HCT116 (cell line): ENCODE results near the gene CDH16. TPM values are rescaled to one million over a fixed set of nuclear protein-coding genes. Genes with fewer than 3 reads are reported as not detected.

Experiments used
- ATAC-seq: fragments of 200-7000 bp; cut with Tn5 transposase; 2 replicates; pipeline ENCODE4 v1.9.1; 2020; ENCODE audit warnings: mild to moderate bottlenecking, moderate library complexity
- BruUV-seq: library from RNA; stranded (reverse); fragments of 400-500 nt; replicated peaks from 2 replicates; lab custom pipeline; 2021; lab: Mats Ljungman, UMichigan
- CTCF ChIA-PET: fragments of 300-600 bp; sonication (Branson Sonifier 250); formaldehyde crosslinking; loops from one replicate; lab custom pipeline; 2021; ENCODE audit warnings: antibody characterized with exemption; lab: Charles Lee
- POLR2A ChIA-PET: fragments of 300-600, 350-600 bp; sonication (Branson Sonifier 250); formaldehyde crosslinking; loops from one replicate; lab custom pipeline; 2021; ENCODE audit warnings: antibody characterized with exemption; lab: Charles Lee
- RAD21 ChIA-PET, 2 experiments: fragments of 300-600 bp; sonication (Branson Sonifier 250); formaldehyde crosslinking; loops; one replicate each; lab custom pipeline; 2023; ENCODE audit warnings: low total read pairs in 2 of 2; ENCODE audit not compliant: uncharacterized antibody in 2 of 2, unreplicated experiment in 2 of 2, low non-redundant PET in 1 of 2; lab: Charles Lee
- DNase-seq: peaks from one replicate; pipeline ENCODE4 v3.0.0-alpha.2; 2010; ENCODE audit warnings: low read depth, low spot score
- H2AFZ ChIP-seq: fragments of 200-600 bp; shearing (Covaris generic), sonication (generic); 2 replicates; pipeline ENCODE4 v1.6.1; 2017; ENCODE audit warnings: low read depth, mixed run types, mixed read lengths, antibody characterized with exemption, low read length; ENCODE audit not compliant: poor library complexity, severe bottlenecking
- H3K27ac ChIP-seq: 2 replicates; pipeline ENCODE4 v1.5.1; 2012; ENCODE audit warnings: low read depth, low read length
- H3K27me3 ChIP-seq: fragments of 200-600 bp; sonication (generic); 2 replicates; pipeline ENCODE4 v1.6.1; 2016; ENCODE audit warnings: mixed run types, low read length, mixed read lengths; ENCODE audit not compliant: insufficient read depth
- H3K36me3 ChIP-seq, 2 experiments: fragments of 200-500 bp in 1 of 2; fragments of 200-600 bp in 1 of 2; sonication (Bioruptor generic) in 1 of 2; sonication (generic) in 1 of 2; 2 replicates each; pipeline versions ENCODE4 v1.5.1 to v1.6.1; 2014 to 2016; ENCODE audit warnings: low read length in 2 of 2, inconsistent platforms in 1 of 2, mixed read lengths in 1 of 2, mixed run types in 1 of 2; ENCODE audit not compliant: insufficient read depth in 2 of 2, control insufficient read depth in 1 of 2
- H3K4me1 ChIP-seq, 2 experiments: fragments of 200-600 bp in 1 of 2; sonication (generic) in 1 of 2; 2 replicates each; pipeline versions ENCODE4 v1.5.1 to v1.6.1; 2012 to 2017; ENCODE audit warnings: low read length in 2 of 2, inconsistent platforms in 1 of 2, mild to moderate bottlenecking in 1 of 2, mixed read lengths in 1 of 2, mixed run types in 1 of 2, moderate library complexity in 1 of 2; ENCODE audit not compliant: insufficient read depth in 2 of 2, control insufficient read depth in 1 of 2
- H3K4me2 ChIP-seq: fragments of 200-600 bp; sonication (generic); 2 replicates; pipeline ENCODE4 v1.6.1; 2017; ENCODE audit warnings: mixed run types, low read length, mixed read lengths
- H3K4me3 ChIP-seq, 2 experiments: fragments of 200-600 bp in 1 of 2; sonication (generic) in 1 of 2; replicated peaks in 1 of 2; 2 replicates each; pipeline ENCODE4 v1.5.1; 2011 to 2016; ENCODE audit warnings: low read length in 2 of 2, control low read depth in 1 of 2, low read depth in 1 of 2, mild to moderate bottlenecking in 1 of 2, mixed read lengths in 1 of 2, mixed run types in 1 of 2
- H3K79me2 ChIP-seq: fragments of 200-600 bp; sonication (generic); 2 replicates; pipeline ENCODE4 v1.6.1; 2017; ENCODE audit warnings: mild to moderate bottlenecking, mixed run types, low read length, moderate library complexity, mixed read lengths; ENCODE audit not compliant: insufficient read depth
- H3K9ac ChIP-seq: fragments of 200-600 bp; sonication (generic); 2 replicates; pipeline ENCODE4 v1.6.1; 2016; ENCODE audit warnings: low read length, mixed read lengths
- H3K9me2 ChIP-seq: fragments of 200-600 bp; sonication (generic), shearing (Covaris generic); 2 replicates; pipeline ENCODE4 v1.6.1; 2017; ENCODE audit warnings: mixed run types, mild to moderate bottlenecking, moderate library complexity; ENCODE audit not compliant: insufficient read depth
- H3K9me3 ChIP-seq, 2 experiments: fragments of 200-500 bp in 1 of 2; fragments of 200-600 bp in 1 of 2; sonication (Bioruptor generic) in 1 of 2; sonication (generic) in 1 of 2; 2 replicates each; pipeline ENCODE4 v1.6.1; 2014 to 2017; ENCODE audit warnings: low read length in 2 of 2, mixed read lengths in 2 of 2, inconsistent platforms in 1 of 2, low read depth in 1 of 2, mild to moderate bottlenecking in 1 of 2, mixed run types in 1 of 2, moderate library complexity in 1 of 2; ENCODE audit not compliant: control insufficient read depth in 1 of 2, insufficient read depth in 1 of 2
- H4K20me1 ChIP-seq: fragments of 200-600 bp; sonication (generic), shearing (Covaris generic); 2 replicates; pipeline ENCODE4 v1.6.1; 2017; ENCODE audit warnings: mixed run types, mild to moderate bottlenecking, moderate library complexity; ENCODE audit not compliant: insufficient read depth
- CBX3 ChIP-seq: IDR thresholded peaks from 2 replicates; pipeline ENCODE4 v1.6.1; 2012; ENCODE audit warnings: low read depth
- EGR1 ChIP-seq: IDR thresholded peaks from 2 replicates; pipeline ENCODE4 v1.6.1; 2012; ENCODE audit warnings: low read depth
- MAX ChIP-seq: IDR thresholded peaks from 2 replicates; pipeline ENCODE4 v1.6.1; 2012
- POLR2A ChIP-seq: IDR thresholded peaks from 2 replicates; pipeline ENCODE4 v1.7.0; 2011; ENCODE audit warnings: borderline replicate concordance; ENCODE audit not compliant: insufficient read depth, insufficient read length; ENCODE audit errors: extremely low read depth
- POLR2AphosphoS5 ChIP-seq: IDR thresholded peaks from 2 replicates; pipeline ENCODE4 v1.6.1; 2011; ENCODE audit warnings: mild to moderate bottlenecking, low read depth, low read length, moderate library complexity
- SIN3A ChIP-seq: IDR thresholded peaks from 2 replicates; pipeline ENCODE4 v1.6.1; 2012; ENCODE audit warnings: low read depth
- SP1 ChIP-seq: IDR thresholded peaks from 2 replicates; pipeline ENCODE4 v1.6.1; 2012; ENCODE audit warnings: low read depth
- TCF7L2 ChIP-seq: IDR thresholded peaks from 2 replicates; pipeline ENCODE4 v1.7.0; 2011; ENCODE audit warnings: borderline replicate concordance, inconsistent platforms; ENCODE audit not compliant: insufficient read depth, insufficient read length; ENCODE audit errors: extremely low read depth
- YY1 ChIP-seq: IDR thresholded peaks from 2 replicates; pipeline ENCODE4 v1.6.1; 2011; ENCODE audit warnings: low read length, low read depth, moderate library complexity, mild to moderate bottlenecking; ENCODE audit not compliant: insufficient replicate concordance; ENCODE audit errors: extremely low read depth
- ZBTB33 ChIP-seq: IDR thresholded peaks from 2 replicates; pipeline ENCODE4 v1.6.1; 2011; ENCODE audit warnings: mild to moderate bottlenecking, low read length, moderate library complexity; ENCODE audit not compliant: insufficient replicate concordance; ENCODE audit errors: extremely low read depth
- ZFX ChIP-seq: fragments of 450-650 bp; IDR thresholded peaks from 2 replicates; pipeline ENCODE4 v1.6.1; 2017
- ZNF274 ChIP-seq: fragments of 200-500 bp; sonication (Bioruptor generic); IDR thresholded peaks from 2 replicates; pipeline ENCODE4 v1.6.1; 2014; ENCODE audit warnings: mild to moderate bottlenecking, low read depth, low read length, inconsistent platforms
- intact Hi-C: fragments of 100-400 bp; cut with micrococcal nuclease; formaldehyde crosslinking; loops from 2 replicates; pipeline ENCODE4 v1.10.0; 2022
- total RNA-seq: library from RNA; stranded (reverse); gene quantifications from one replicate; pipeline ENCODE4 v1.2.1, GENCODE V29; 2021; ENCODE audit not compliant: unreplicated experiment
- TF ChIP-seq, protein P1 (sequence below), 3 experiments: fragments of 200-600 bp in 1 of 3; sonication (generic) in 1 of 3; IDR thresholded peaks in 2 of 3; conservative IDR thresholded peaks in 1 of 3; 2 replicates each; pipeline ENCODE4 v1.5.1; 2012 to 2017; ENCODE audit warnings: low read depth in 2 of 3, low read length in 2 of 3, antibody characterized with exemption in 1 of 3, borderline replicate concordance in 1 of 3, control low read depth in 1 of 3, mild to moderate bottlenecking in 1 of 3, mixed read lengths in 1 of 3, mixed run types in 1 of 3, moderate library complexity in 1 of 3; ENCODE audit not compliant: insufficient read depth in 1 of 3

Gene CDH16
- total RNA-seq, 1 experiment from 2014 or later: not detected

- H3K27me3 ChIP-seq: no peaks in the 10 kb centered on the region
- no peaks in the 10 kb centered on the region for H3K79me2 ChIP-seq
- peak overlapping the region; percentile 87 for H3K4me2 ChIP-seq
- peak; percentile 95 for ATAC-seq
- H4K20me1 ChIP-seq: no peaks in the 10 kb centered on the region
- no peaks in the 10 kb centered on the region for H3K9me3 ChIP-seq
- ChIA-PET CTCF (interaction anchor here (0.6 to 2.6 kb wide), 18 partner anchors 9 to 467 kb away, joined by 3 to 19 read pairs (median 4); partner anchors contain the start of genes CES3 and NAE1), POLR2A (interaction anchor here (0.6 to 1.6 kb wide), 6 partner anchors 8 to 466 kb away, joined by 3 to 5 read pairs (median 4); partner anchors contain the start of gene NAE1), RAD21 (interaction anchor here (0.5 to 1.6 kb wide), 6 partner anchors 24 to 466 kb away, joined by 3 to 6 read pairs (median 3); partner anchors contain the start of gene NAE1 (in 1 of the 2))
- peak overlapping the region; percentile 28 for H2AFZ ChIP-seq
- H3K9ac ChIP-seq: peak overlapping the region; percentile 59
- H3K9me2 ChIP-seq: no peaks in the 10 kb centered on the region
- intact Hi-C loops: loop anchor here (2.0 to 5.0 kb wide), 2 partner anchors 311 to 466 kb away; no protein-coding TSS in a partner anchor
- DNase-seq: peak; percentile 89
- H3K36me3 ChIP-seq: no peaks in the 10 kb centered on the region
- BruUV-seq: no TSS peak
- peaks cover 12 to 27% of the 10 kb centered on the region in 2 experiments for H3K4me1 ChIP-seq
- peak overlapping the region; percentile 42 to 57 for H3K4me3 ChIP-seq
- TF ChIP-seq, protein P1, sequence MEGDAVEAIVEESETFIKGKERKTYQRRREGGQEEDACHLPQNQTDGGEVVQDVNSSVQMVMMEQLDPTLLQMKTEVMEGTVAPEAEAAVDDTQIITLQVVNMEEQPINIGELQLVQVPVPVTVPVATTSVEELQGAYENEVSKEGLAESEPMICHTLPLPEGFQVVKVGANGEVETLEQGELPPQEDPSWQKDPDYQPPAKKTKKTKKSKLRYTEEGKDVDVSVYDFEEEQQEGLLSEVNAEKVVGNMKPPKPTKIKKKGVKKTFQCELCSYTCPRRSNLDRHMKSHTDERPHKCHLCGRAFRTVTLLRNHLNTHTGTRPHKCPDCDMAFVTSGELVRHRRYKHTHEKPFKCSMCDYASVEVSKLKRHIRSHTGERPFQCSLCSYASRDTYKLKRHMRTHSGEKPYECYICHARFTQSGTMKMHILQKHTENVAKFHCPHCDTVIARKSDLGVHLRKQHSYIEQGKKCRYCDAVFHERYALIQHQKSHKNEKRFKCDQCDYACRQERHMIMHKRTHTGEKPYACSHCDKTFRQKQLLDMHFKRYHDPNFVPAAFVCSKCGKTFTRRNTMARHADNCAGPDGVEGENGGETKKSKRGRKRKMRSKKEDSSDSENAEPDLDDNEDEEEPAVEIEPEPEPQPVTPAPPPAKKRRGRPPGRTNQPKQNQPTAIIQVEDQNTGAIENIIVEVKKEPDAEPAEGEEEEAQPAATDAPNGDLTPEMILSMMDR (IDR thresholded peaks at IDR 0.05 in 2 of 3, conservative IDR thresholded peaks at IDR 0.05 in 1 of 3; ENCODE audit: borderline replicate concordance in 1 of 3, insufficient read depth in 1 of 3, low read depth in 2 of 3, low read length in 2 of 3): peak; percentile 74 to 95 (median 91)
- 0 out of 2 replicates have a peak, but pooled peaks have one; percentile 42 for TF ChIP-seq EGR1
- peak; percentile 4; the same call in 1 of the 2 replicates for TF ChIP-seq CBX3
- TF ChIP-seq POLR2A: no peak
- TF ChIP-seq SIN3A: no peak
- TF ChIP-seq YY1: peak; percentile 38
- peak; percentile 67 for TF ChIP-seq POLR2AphosphoS5
- TF ChIP-seq ZBTB33: no peak
- peak; percentile 94 for TF ChIP-seq MAX
- peak; percentile 41; the same call in 1 of the 2 replicates for TF ChIP-seq ZFX
- TF ChIP-seq TCF7L2: peak; percentile 43
- no peak for TF ChIP-seq ZNF274
- TF ChIP-seq SP1: peak; percentile 35
- peak overlapping the region; percentile 65 for H3K27ac ChIP-seq
These were observed 45.6 kb downstream of the CDH16 start for GRCh38 chr16:66872943-66873684.
